ENCODE measurements around the gene AK3. TPM values are rescaled to one million over a fixed set of nuclear protein-coding genes. Genes with fewer than 3 reads are reported as not detected.
A peak's percentile ranks its signal among the peaks of the same experiment; 100 is the strongest.

Gene AK3
- total and polyA plus RNA-seq, 5 donors from 2014 or later: 21.7 to 47.3 (median 42.2) TPM

DNA sequence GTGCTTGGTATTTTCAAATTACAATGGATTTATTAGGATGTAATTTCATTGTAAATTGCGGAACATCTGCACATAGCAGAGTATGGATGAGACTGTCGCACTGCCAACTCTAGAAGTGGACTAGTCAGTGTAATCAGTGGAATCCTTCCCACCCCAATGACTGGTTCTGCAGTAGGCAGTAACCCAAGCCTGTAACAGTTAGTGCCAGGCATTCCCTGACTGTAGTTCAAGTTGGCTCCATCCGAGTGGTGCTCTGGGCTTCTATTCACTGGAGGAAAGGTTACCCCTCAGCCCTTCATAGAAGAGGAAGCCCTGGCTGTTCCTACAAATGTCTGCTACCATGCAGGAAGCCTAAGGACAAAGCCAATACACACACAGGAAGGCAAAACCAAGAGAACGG lies 23.2 kb downstream of the AK3 start:
- H3K27ac ChIP-seq (ENCODE audit: insufficient read depth, low read length, poor library complexity, severe bottlenecking): no peak overlapping the region
- H3K36me3 ChIP-seq (ENCODE audit: control insufficient read depth, insufficient read depth, low read length): peaks cover 47% of the 10 kb centered on the region
- no peaks in the 10 kb centered on the region for H3K27me3 Mint-ChIP-seq
- H3K4me1 ChIP-seq (ENCODE audit: control insufficient read depth, insufficient read depth, low read length, poor library complexity, severe bottlenecking): no peaks in the 10 kb centered on the region
- H3K27me3 ChIP-seq (ENCODE audit: control insufficient read depth, insufficient read depth, low read length): no peaks in the 10 kb centered on the region
- H3K9me3 Mint-ChIP-seq: no peaks in the 10 kb centered on the region
- H3K4me1 Mint-ChIP-seq: peaks cover 0 to 5% (median 1%) of the 10 kb centered on the region in 4 donors
- H3K9me3 ChIP-seq (ENCODE audit: control insufficient read depth in 2 of 2, low read length in 2 of 2): no peaks in the 10 kb centered on the region
- no peak overlapping the region for H3K27ac Mint-ChIP-seq
- DNase-seq (no peak), ATAC-seq (ENCODE audit: low read depth in 2 of 2) (no peak)
- no peak overlapping the region for H3K4me3 Mint-ChIP-seq
- no peak overlapping the region for H3K4me3 ChIP-seq (ENCODE audit: low read depth, low read length)
- H3K36me3 Mint-ChIP-seq: peaks cover 36% of the 10 kb centered on the region

DNA sequence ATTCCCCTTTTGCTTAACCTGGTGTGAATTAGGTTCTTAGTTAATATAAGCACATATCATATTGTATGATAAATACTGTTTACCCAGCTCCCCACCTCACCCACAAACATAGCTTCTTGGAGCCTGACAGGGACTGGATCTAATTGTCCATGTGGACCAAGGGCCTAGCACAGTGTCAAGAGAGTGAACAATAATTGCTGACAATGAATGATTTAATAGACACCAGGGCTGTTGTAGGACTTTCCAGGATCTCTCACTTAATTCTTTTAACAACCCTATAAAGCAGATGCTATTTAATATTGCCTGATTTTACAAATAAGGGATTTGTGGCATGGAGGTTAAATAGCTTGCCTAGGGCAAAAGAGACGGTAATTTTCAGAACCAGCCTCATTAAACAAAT lies 24.8 kb downstream of the AK3 start:
- Histone ChIP-seq H3K36me3 (ENCODE audit: control insufficient read depth, insufficient read depth, low read length) (peaks cover 40% of the 10 kb centered on the region), H3K4me1 (ENCODE audit: control insufficient read depth, insufficient read depth, low read length, poor library complexity, severe bottlenecking) (no peaks in the 10 kb centered on the region), H3K9me3 (ENCODE audit: control insufficient read depth in 2 of 2, low read length in 2 of 2) (no peaks in the 10 kb centered on the region), H3K27me3 (ENCODE audit: control insufficient read depth, insufficient read depth, low read length) (no peaks in the 10 kb centered on the region), H3K4me3 (ENCODE audit: low read depth, low read length) (no peak overlapping the region), H3K27ac (ENCODE audit: insufficient read depth, low read length, poor library complexity, severe bottlenecking) (no peak overlapping the region)
- peaks cover 35% of the 10 kb centered on the region for H3K36me3 Mint-ChIP-seq
- peaks cover 0 to 5% (median 0%) of the 10 kb centered on the region in 4 donors for H3K4me1 Mint-ChIP-seq
- DNase-seq: no peak
- H3K9me3 Mint-ChIP-seq: no peaks in the 10 kb centered on the region
- no peak overlapping the region for H3K4me3 Mint-ChIP-seq
- no peak for ATAC-seq (ENCODE audit: low read depth in 2 of 2)
- no peak overlapping the region for H3K27ac Mint-ChIP-seq
- H3K27me3 Mint-ChIP-seq: no peaks in the 10 kb centered on the region

DNA sequence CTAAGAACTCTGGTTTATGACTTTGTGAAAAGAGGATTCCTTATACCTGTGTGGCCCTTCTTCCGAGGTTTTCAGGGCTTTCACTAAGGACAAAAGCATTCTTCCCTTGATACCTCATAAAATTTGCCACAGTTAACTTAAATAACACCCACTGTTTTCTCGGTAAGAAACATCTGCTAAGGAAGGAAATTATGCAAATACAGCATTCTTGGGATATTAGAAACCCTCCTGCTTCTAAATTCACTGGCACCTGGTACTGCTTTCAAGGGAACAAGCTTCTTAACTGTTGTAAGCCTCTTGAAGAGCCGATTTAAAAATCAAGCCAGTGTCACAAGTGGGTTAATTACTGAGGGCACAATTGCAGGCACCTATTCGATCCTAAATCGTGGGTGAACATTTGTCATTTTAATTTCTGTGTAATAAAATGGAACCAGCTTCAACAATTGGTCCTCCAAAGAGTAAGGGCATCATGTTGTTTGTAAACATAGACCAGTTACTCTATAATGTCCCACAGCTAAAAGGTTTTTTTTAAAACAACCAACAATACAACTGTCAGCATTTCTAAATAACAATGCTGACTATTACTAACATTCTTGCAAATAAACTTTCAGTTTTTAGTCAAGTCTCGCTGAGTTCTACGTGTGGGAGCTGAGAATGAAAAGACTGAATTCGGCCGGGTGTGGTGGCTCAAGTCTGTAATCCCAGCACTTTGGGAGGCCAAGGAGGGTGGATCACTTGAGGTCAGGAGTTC lies 26.6 kb downstream of the AK3 start:
- ATAC-seq (ENCODE audit: low read depth in 2 of 2): no peak
- H3K4me3 Mint-ChIP-seq: no peak overlapping the region
- H3K27ac ChIP-seq (ENCODE audit: insufficient read depth, low read length, poor library complexity, severe bottlenecking): no peak overlapping the region
- peaks cover 43% of the 10 kb centered on the region for H3K36me3 ChIP-seq (ENCODE audit: control insufficient read depth, insufficient read depth, low read length)
- H3K27ac Mint-ChIP-seq: no peak overlapping the region
- no peaks in the 10 kb centered on the region for H3K27me3 ChIP-seq (ENCODE audit: control insufficient read depth, insufficient read depth, low read length)
- H3K4me1 Mint-ChIP-seq: peaks cover 0 to 6% (median 0%) of the 10 kb centered on the region in 4 donors
- H3K36me3 Mint-ChIP-seq: peaks cover 35% of the 10 kb centered on the region
- no peaks in the 10 kb centered on the region for H3K9me3 ChIP-seq (ENCODE audit: control insufficient read depth in 2 of 2, low read length in 2 of 2)
- no peak for DNase-seq
- no peak overlapping the region for H3K4me3 ChIP-seq (ENCODE audit: low read depth, low read length)
- H3K27me3 Mint-ChIP-seq: no peaks in the 10 kb centered on the region
- no peaks in the 10 kb centered on the region for H3K4me1 ChIP-seq (ENCODE audit: control insufficient read depth, insufficient read depth, low read length, poor library complexity, severe bottlenecking)
- no peaks in the 10 kb centered on the region for H3K9me3 Mint-ChIP-seq

DNA sequence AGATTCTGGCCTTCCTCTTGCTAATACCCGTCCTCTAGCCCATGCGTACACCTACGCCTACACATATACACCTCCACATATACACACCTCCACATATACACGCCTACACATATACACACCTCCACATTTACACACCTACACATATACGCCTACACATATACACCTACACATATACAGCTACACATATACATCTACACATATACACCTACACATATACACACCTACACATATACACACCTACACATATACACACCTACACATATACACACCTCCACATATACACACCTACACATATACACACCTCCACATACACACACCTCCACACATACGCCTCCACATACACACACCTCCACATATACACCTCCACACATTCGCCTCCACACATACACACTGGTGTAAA lies 27.2 kb downstream of the AK3 start:
- H3K4me3 Mint-ChIP-seq: no peak overlapping the region
- H3K27me3 Mint-ChIP-seq: no peaks in the 10 kb centered on the region
- no peaks in the 10 kb centered on the region for H3K9me3 ChIP-seq (ENCODE audit: control insufficient read depth in 2 of 2, low read length in 2 of 2)
- H3K9me3 Mint-ChIP-seq: peaks cover 0 to 1% (median 0%) of the 10 kb centered on the region in 7 donors
- ATAC-seq (ENCODE audit: low read depth in 2 of 2) (no peak), DNase-seq (no peak)
- peaks cover 38% of the 10 kb centered on the region for H3K36me3 Mint-ChIP-seq
- H3K27ac ChIP-seq (ENCODE audit: insufficient read depth, low read length, poor library complexity, severe bottlenecking): no peak overlapping the region
- peak overlapping the region in 2 of 3 donors; percentile 3 to 5 for H3K27ac Mint-ChIP-seq
- H3K36me3 ChIP-seq (ENCODE audit: control insufficient read depth, insufficient read depth, low read length): peaks cover 41% of the 10 kb centered on the region
- H3K4me1 ChIP-seq (ENCODE audit: control insufficient read depth, insufficient read depth, low read length, poor library complexity, severe bottlenecking): no peaks in the 10 kb centered on the region
- H3K27me3 ChIP-seq (ENCODE audit: control insufficient read depth, insufficient read depth, low read length): no peaks in the 10 kb centered on the region
- peaks cover 0 to 12% (median 2%) of the 10 kb centered on the region in 4 donors for H3K4me1 Mint-ChIP-seq
- H3K4me3 ChIP-seq (ENCODE audit: low read depth, low read length): no peak overlapping the region

DNA sequence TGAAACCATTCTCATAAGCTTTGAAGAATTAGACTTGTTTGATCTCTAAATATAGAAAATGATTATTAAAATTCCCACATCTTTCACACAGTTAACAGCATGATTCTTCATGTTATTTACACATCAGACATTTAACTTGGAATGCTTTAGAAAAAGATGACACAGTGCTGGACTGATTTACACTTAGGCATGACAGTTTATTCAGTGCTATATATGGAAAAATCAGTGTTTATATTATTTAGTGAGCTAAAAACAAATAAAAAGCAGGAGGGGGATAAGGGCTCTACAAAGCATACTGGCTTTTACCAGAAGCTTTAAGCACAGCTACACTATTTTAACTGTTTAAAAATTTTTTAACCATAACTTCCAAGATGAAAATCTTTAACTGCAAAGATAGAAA lies 31.6 kb downstream of the AK3 start:
- peaks cover 3% of the 10 kb centered on the region for H3K4me1 ChIP-seq (ENCODE audit: control insufficient read depth, insufficient read depth, low read length, poor library complexity, severe bottlenecking)
- H3K36me3 ChIP-seq (ENCODE audit: control insufficient read depth, insufficient read depth, low read length): peaks cover 31% of the 10 kb centered on the region
- no peaks in the 10 kb centered on the region for H3K27me3 ChIP-seq (ENCODE audit: control insufficient read depth, insufficient read depth, low read length)
- DNase-seq: no peak
- H3K4me3 ChIP-seq (ENCODE audit: low read depth, low read length): no peak overlapping the region
- H3K9me3 Mint-ChIP-seq: peaks cover 0 to 1% (median 0%) of the 10 kb centered on the region in 7 donors
- H3K27me3 Mint-ChIP-seq: no peaks in the 10 kb centered on the region
- no peaks in the 10 kb centered on the region for H3K9me3 ChIP-seq (ENCODE audit: control insufficient read depth in 2 of 2, low read length in 2 of 2)
- peaks cover 3 to 15% (median 6%) of the 10 kb centered on the region in 4 donors for H3K4me1 Mint-ChIP-seq
- H3K27ac Mint-ChIP-seq: peak overlapping the region in 2 of 3 donors; percentile 15 to 16
- no peak overlapping the region for H3K4me3 Mint-ChIP-seq
- no peak for ATAC-seq (ENCODE audit: low read depth in 2 of 2)
- no peak overlapping the region for H3K27ac ChIP-seq (ENCODE audit: insufficient read depth, low read length, poor library complexity, severe bottlenecking)
- peaks cover 31% of the 10 kb centered on the region for H3K36me3 Mint-ChIP-seq

DNA sequence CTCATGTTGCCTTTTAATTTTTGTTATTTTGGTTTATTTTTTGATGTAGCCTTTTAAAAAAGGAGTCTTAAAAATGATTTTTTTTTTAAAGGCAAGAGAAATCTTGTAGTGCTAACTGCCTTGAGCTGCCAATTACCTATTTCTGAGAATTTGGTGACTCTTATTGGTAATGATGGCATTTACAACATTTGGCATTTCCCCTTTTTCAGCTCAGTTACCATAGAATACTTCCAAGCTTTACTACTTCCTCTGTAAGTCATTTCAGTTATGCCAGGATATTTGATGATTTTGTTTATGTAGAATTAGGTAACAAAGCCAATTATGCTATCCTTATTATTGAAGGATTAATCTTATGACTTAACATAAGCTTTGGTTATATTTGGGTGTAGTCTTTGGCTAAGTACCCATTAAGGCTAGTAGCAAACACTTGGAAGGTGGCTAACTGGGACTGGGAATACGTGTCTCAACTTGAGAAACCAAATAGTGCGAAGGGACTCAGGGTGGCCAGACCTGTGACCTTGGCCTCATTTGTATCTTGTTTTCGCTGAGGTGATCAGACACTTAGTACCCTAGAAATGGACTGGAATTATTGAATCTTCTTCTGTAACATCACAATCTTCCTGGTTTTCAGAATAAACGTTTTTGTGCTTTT lies 33.9 kb downstream of the AK3 start:
- peaks cover 47% of the 10 kb centered on the region for H3K36me3 ChIP-seq (ENCODE audit: control insufficient read depth, insufficient read depth, low read length)
- no peak for ATAC-seq (ENCODE audit: low read depth in 2 of 2)
- peaks cover 44% of the 10 kb centered on the region for H3K36me3 Mint-ChIP-seq

DNA sequence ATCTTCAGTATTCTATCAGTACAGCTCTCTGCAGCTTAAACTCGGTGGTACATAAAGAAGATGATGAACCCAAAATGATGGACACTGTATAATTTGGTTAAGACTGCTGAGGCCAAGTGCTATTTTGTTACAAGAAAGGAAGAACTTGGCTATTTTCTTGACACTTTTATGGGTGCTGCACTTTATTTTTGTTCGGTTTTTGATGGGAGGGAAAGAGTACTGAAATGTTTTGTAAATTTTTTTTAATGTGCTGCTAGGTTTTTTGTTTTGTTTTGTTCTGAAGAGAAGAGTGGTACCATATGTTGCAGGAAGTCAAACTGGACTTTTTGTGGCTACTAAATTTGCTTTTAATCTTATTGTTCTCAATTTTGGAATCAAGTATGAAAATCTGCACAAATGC lies 35.0 kb downstream of the AK3 start:
- no peak for ATAC-seq (ENCODE audit: low read depth in 2 of 2)
- Histone ChIP-seq H3K4me1 (ENCODE audit: control insufficient read depth, insufficient read depth, low read length, poor library complexity, severe bottlenecking) (peaks cover 3% of the 10 kb centered on the region), H3K27me3 (ENCODE audit: control insufficient read depth, insufficient read depth, low read length) (no peaks in the 10 kb centered on the region), H3K4me3 (ENCODE audit: low read depth, low read length) (no peak overlapping the region), H3K27ac (ENCODE audit: insufficient read depth, low read length, poor library complexity, severe bottlenecking) (no peak overlapping the region), H3K9me3 (ENCODE audit: control insufficient read depth in 2 of 2, low read length in 2 of 2) (no peaks in the 10 kb centered on the region), H3K36me3 (ENCODE audit: control insufficient read depth, insufficient read depth, low read length) (peaks cover 57% of the 10 kb centered on the region)
- Mint-ChIP-seq H3K4me1 (peaks cover 9 to 32% (median 15%) of the 10 kb centered on the region in 4 donors), H3K4me3 (no peak overlapping the region), H3K9me3 (peaks cover 0 to 1% (median 0%) of the 10 kb centered on the region in 7 donors), H3K27me3 (no peaks in the 10 kb centered on the region), H3K27ac (peak overlapping the region; percentile 3 to 58 (median 50)), H3K36me3 (peaks cover 48% of the 10 kb centered on the region)
- DNase-seq: no peak

More for the DNA sequence above, 33.9 kb downstream of the AK3 start:
- Histone ChIP-seq H3K4me1 (ENCODE audit: control insufficient read depth, insufficient read depth, low read length, poor library complexity, severe bottlenecking) (peaks cover 3% of the 10 kb centered on the region), H3K27ac (ENCODE audit: insufficient read depth, low read length, poor library complexity, severe bottlenecking) (no peak overlapping the region), H3K9me3 (ENCODE audit: control insufficient read depth in 2 of 2, low read length in 2 of 2) (no peaks in the 10 kb centered on the region), H3K4me3 (ENCODE audit: low read depth, low read length) (no peak overlapping the region), H3K27me3 (ENCODE audit: control insufficient read depth, insufficient read depth, low read length) (no peaks in the 10 kb centered on the region)
- H3K9me3 Mint-ChIP-seq: peaks cover 0 to 1% (median 0%) of the 10 kb centered on the region in 7 donors
- H3K27me3 Mint-ChIP-seq: no peaks in the 10 kb centered on the region
- peak in 1 of 3 donors; percentile 15 for DNase-seq
- peak overlapping the region in 1 of 3 donors; percentile 43 for H3K27ac Mint-ChIP-seq
- no peak overlapping the region for H3K4me3 Mint-ChIP-seq
- peaks cover 3 to 26% (median 9%) of the 10 kb centered on the region in 4 donors for H3K4me1 Mint-ChIP-seq
